Activated CD8-positive, alpha-beta T cell treated with anti-CD3 and anti-CD28 coated beads for 36 hours (primary cell): ENCODE results near the gene TEX36. TPM values are rescaled to one million over a fixed set of nuclear protein-coding genes. Genes with fewer than 3 reads are reported as not detected.

Source experiments
- ATAC-seq: fragments of 200-7000 bp; cut with Tn5 transposase; one replicate; pipeline ENCODE4 v1.10.0; 2021; ENCODE audit warnings: mild to moderate bottlenecking, moderate library complexity
- CTCF ChIA-PET: fragments of 350-600 bp; sonication (Branson Sonifier 250); formaldehyde crosslinking; loops from one replicate; lab custom pipeline; 2021; ENCODE audit warnings: antibody characterized with exemption; lab: Charles Lee
- POLR2A ChIA-PET: fragments of 350-600 bp; sonication (Branson Sonifier 250); formaldehyde crosslinking; loops from one replicate; lab custom pipeline; 2021; ENCODE audit warnings: antibody characterized with exemption; lab: Charles Lee
- DNase-seq: peaks from one replicate; pipeline ENCODE4 v3.0.0-alpha.2; 2020
- H3K27ac Mint-ChIP-seq: one replicate; pipeline ENCODE4 v1.8.0; 2021; ENCODE audit warnings: mild to moderate bottlenecking, mixed read lengths
- H3K27me3 Mint-ChIP-seq: one replicate; pipeline ENCODE4 v1.8.0; 2021; ENCODE audit warnings: mixed read lengths
- H3K36me3 Mint-ChIP-seq: one replicate; pipeline ENCODE4 v1.8.0; 2021; ENCODE audit warnings: low read depth, mixed read lengths
- H3K4me1 Mint-ChIP-seq: one replicate; pipeline ENCODE4 v1.8.0; 2021; ENCODE audit warnings: low read depth, mixed read lengths
- H3K4me3 Mint-ChIP-seq: one replicate; pipeline ENCODE4 v1.8.0; 2021; ENCODE audit warnings: mild to moderate bottlenecking, moderate library complexity, mixed read lengths
- H3K9me3 Mint-ChIP-seq: one replicate; pipeline ENCODE4 v1.8.0; 2021; ENCODE audit warnings: mixed read lengths
- intact Hi-C: fragments of 100-400 bp; cut with micrococcal nuclease; formaldehyde crosslinking; loops from one replicate; pipeline ENCODE4 v1.10.0; 2022
- total RNA-seq, 2 experiments: library from RNA; stranded (reverse); gene quantifications; one replicate each; pipeline ENCODE4 v1.2.3, GENCODE V29; 2021
- TF ChIP-seq, protein P1 (sequence below): fragments of 200-600 bp; IDR thresholded peaks from one replicate; pipeline ENCODE4 v1.8.0; 2022; ENCODE audit warnings: antibody characterized with exemption, mild to moderate bottlenecking

TEX36 gene
- total RNA-seq, 2 experiments from 2014 or later: not detected

GRCh38 chr10:125646311-125646710, 36.7 kb downstream of the TEX36 start:
- no peaks in the 10 kb centered on the region for H3K27me3 Mint-ChIP-seq
- no peak for ATAC-seq

GRCh38 chr10:125641398-125641797, 41.6 kb downstream of the TEX36 start:
- Mint-ChIP-seq H3K4me3 (no peak overlapping the region), H3K36me3 (no peaks in the 10 kb centered on the region), H3K4me1 (no peaks in the 10 kb centered on the region), H3K9me3 (no peaks in the 10 kb centered on the region), H3K27me3 (peaks cover 9% of the 10 kb centered on the region), H3K27ac (no peak overlapping the region)
- DNase-seq (no peak), ATAC-seq (no peak)
- ChIA-PET POLR2A (no interaction called here), CTCF (no interaction called here)
- intact Hi-C loops: no loop called here
- TF ChIP-seq, protein P1, sequence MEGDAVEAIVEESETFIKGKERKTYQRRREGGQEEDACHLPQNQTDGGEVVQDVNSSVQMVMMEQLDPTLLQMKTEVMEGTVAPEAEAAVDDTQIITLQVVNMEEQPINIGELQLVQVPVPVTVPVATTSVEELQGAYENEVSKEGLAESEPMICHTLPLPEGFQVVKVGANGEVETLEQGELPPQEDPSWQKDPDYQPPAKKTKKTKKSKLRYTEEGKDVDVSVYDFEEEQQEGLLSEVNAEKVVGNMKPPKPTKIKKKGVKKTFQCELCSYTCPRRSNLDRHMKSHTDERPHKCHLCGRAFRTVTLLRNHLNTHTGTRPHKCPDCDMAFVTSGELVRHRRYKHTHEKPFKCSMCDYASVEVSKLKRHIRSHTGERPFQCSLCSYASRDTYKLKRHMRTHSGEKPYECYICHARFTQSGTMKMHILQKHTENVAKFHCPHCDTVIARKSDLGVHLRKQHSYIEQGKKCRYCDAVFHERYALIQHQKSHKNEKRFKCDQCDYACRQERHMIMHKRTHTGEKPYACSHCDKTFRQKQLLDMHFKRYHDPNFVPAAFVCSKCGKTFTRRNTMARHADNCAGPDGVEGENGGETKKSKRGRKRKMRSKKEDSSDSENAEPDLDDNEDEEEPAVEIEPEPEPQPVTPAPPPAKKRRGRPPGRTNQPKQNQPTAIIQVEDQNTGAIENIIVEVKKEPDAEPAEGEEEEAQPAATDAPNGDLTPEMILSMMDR: no peak

More at GRCh38 chr10:125646311-125646710, 36.7 kb downstream of the TEX36 start:
- intact Hi-C loops: no loop called here
- no peak for DNase-seq
- Mint-ChIP-seq H3K4me1 (no peaks in the 10 kb centered on the region), H3K4me3 (no peak overlapping the region), H3K9me3 (peaks cover 4% of the 10 kb centered on the region), H3K27ac (no peak overlapping the region), H3K36me3 (no peaks in the 10 kb centered on the region)
- TF ChIP-seq, protein P1: no peak
- ChIA-PET CTCF (no interaction called here), POLR2A (no interaction called here)

- no peak overlapping the region for H3K4me3 Mint-ChIP-seq
- ChIA-PET CTCF (no interaction called here), POLR2A (no interaction called here)
- no peak for ATAC-seq
- H3K36me3 Mint-ChIP-seq: no peaks in the 10 kb centered on the region
- H3K9me3 Mint-ChIP-seq: no peaks in the 10 kb centered on the region
- no peak for DNase-seq
- TF ChIP-seq, protein P1: no peak
- H3K4me1 Mint-ChIP-seq: no peaks in the 10 kb centered on the region
- peaks cover 9% of the 10 kb centered on the region for H3K27me3 Mint-ChIP-seq
- intact Hi-C loops: no loop called here
- no peak overlapping the region for H3K27ac Mint-ChIP-seq
Measured at GRCh38 chr10:125640653-125641052, 42.3 kb downstream of the TEX36 start.

- Mint-ChIP-seq H3K4me3 (no peak overlapping the region), H3K36me3 (no peaks in the 10 kb centered on the region), H3K9me3 (no peaks in the 10 kb centered on the region), H3K27me3 (peaks cover 9% of the 10 kb centered on the region), H3K27ac (no peak overlapping the region), H3K4me1 (no peaks in the 10 kb centered on the region)
- CTCF ChIA-PET: no interaction called here
- POLR2A ChIA-PET: no interaction called here
- TF ChIP-seq, protein P1: no peak
- no peak for DNase-seq
- intact Hi-C loops: no loop called here
- no peak for ATAC-seq
Measured at GRCh38 chr10:125639846-125640245, 43.1 kb downstream of the TEX36 start.

GRCh38 chr10:125638555-125638954, 44.4 kb downstream of the TEX36 start:
- H3K27ac Mint-ChIP-seq: no peak overlapping the region
- no peak for ATAC-seq
- H3K9me3 Mint-ChIP-seq: no peaks in the 10 kb centered on the region
- no peak overlapping the region for H3K4me3 Mint-ChIP-seq
- ChIA-PET POLR2A (no interaction called here), CTCF (no interaction called here)
- TF ChIP-seq, protein P1: no peak
- H3K27me3 Mint-ChIP-seq: peaks cover 9% of the 10 kb centered on the region
- intact Hi-C loops: no loop called here
- H3K36me3 Mint-ChIP-seq: no peaks in the 10 kb centered on the region
- no peaks in the 10 kb centered on the region for H3K4me1 Mint-ChIP-seq
- no peak for DNase-seq
